C4-2B (cell line): ENCODE results near the gene RNF217.

Source experiments
- CTCF ChIP-seq: fragments of 450-650 bp; conservative IDR thresholded peaks from 2 replicates; pipeline ENCODE4 v1.5.1; 2017; ENCODE audit warnings: mild to moderate bottlenecking
- ZFX ChIP-seq: fragments of 450-650 bp; IDR thresholded peaks from 2 replicates; pipeline ENCODE4 v1.6.1; 2017

GRCh38 chr6:125077453-125077852 is 115.2 kb downstream of the RNF217 start:
- TF ChIP-seq CTCF (no peak), ZFX (no peak)
